B cell (primary cell): ENCODE data around the gene CLEC2L.

ENCODE experiments used
- EZH2 ChIP-seq: IDR thresholded peaks from 2 replicates; pipeline ENCODE4 v1.6.1; 2012; ENCODE audit warnings: borderline replicate concordance, low read depth, mild to moderate bottlenecking, moderate library complexity, low read length; ENCODE audit not compliant: insufficient read depth, poor library complexity, severe bottlenecking
- TF ChIP-seq, protein P1 (sequence below): fragments of 200-600 bp; IDR thresholded peaks from one replicate; pipeline ENCODE4 v1.8.0; 2022; ENCODE audit warnings: antibody characterized with exemption, mild to moderate bottlenecking

DNA sequence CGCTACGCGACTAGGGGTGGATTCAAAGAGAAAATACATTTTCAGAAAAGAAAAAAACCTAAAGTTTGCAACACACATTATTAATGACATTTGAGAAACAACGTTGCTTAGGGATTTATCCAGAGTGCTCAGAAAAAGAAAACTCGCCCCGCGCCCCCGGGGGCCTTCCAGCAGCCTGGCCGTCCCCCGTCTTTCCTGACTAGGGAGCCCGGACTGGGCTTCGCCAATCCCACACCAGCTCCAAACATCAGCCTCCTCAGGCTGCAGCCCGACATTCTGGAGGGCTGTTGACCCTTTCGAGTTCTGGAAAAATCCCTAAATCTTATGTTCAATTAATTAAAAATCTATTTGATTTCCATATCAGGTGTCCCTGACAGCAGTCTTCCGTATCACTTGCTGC is 48.6 kb downstream of the CLEC2L start:
- TF ChIP-seq, protein P1, sequence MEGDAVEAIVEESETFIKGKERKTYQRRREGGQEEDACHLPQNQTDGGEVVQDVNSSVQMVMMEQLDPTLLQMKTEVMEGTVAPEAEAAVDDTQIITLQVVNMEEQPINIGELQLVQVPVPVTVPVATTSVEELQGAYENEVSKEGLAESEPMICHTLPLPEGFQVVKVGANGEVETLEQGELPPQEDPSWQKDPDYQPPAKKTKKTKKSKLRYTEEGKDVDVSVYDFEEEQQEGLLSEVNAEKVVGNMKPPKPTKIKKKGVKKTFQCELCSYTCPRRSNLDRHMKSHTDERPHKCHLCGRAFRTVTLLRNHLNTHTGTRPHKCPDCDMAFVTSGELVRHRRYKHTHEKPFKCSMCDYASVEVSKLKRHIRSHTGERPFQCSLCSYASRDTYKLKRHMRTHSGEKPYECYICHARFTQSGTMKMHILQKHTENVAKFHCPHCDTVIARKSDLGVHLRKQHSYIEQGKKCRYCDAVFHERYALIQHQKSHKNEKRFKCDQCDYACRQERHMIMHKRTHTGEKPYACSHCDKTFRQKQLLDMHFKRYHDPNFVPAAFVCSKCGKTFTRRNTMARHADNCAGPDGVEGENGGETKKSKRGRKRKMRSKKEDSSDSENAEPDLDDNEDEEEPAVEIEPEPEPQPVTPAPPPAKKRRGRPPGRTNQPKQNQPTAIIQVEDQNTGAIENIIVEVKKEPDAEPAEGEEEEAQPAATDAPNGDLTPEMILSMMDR = no peak
- TF ChIP-seq EZH2 = no peak
